ENCODE measurements around the gene GCN1.
"Not testable (repeated sequence)": the region's sequence is repeated elsewhere in the genome, so short reads cannot be mapped to it uniquely, and the experiment has no call there.

The GCN1 gene

DNA sequence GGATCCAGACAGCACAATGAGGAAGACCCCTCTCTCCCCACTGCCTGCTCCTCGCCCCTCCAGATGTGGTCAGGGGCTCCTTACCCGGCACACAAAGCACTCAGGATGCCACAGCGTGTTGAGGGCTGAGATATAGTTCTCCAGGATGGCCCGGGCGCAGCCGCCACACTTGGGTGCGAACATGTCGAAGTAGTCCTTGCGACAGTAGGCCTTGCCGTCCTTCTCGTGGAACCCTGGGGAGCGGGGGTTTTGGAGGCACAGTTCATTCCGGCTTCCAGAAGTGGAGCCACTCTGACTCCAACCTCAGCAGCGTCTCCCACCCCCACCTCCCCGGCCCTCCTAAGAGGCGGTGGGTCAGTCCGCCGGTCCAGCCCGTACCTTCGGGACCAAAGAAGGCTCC lies 19.2 kb upstream of the GCN1 start:
- peaks cover 5 to 15% of the 10 kb centered on the region in 2 donors for H3K4me1 ChIP-seq (ENCODE audit: control insufficient read depth in 2 of 2, insufficient read depth in 2 of 2, low read length in 2 of 2)
- no peaks in the 10 kb centered on the region for H3K9me3 ChIP-seq (ENCODE audit: control insufficient read depth in 2 of 2, low read length in 2 of 2)
- H3K4me3 ChIP-seq (ENCODE audit: low read length in 2 of 2), result no peak overlapping the region
- H3K27me3 ChIP-seq (ENCODE audit: control insufficient read depth in 2 of 2, insufficient read depth in 2 of 2, low read length in 2 of 2), result no peaks in the 10 kb centered on the region
- H3K27ac ChIP-seq (ENCODE audit: low read depth in 2 of 2, low read length in 2 of 2), result no peak overlapping the region
- peaks cover 27 to 52% of the 10 kb centered on the region in 2 donors for H3K36me3 ChIP-seq (ENCODE audit: control insufficient read depth in 2 of 2, insufficient read depth in 2 of 2, low read length in 2 of 2)
- H3K9ac ChIP-seq (ENCODE audit: low read depth in 1 of 2, low read length in 2 of 2), result no peak overlapping the region

GRCh38 chr12:120213182-120213581 lies 18.7 kb upstream of the GCN1 start:
- H3K27me3 ChIP-seq (ENCODE audit: control insufficient read depth in 2 of 2, insufficient read depth in 2 of 2, low read length in 2 of 2); H3K9me3 ChIP-seq (ENCODE audit: control insufficient read depth in 2 of 2, low read length in 2 of 2); H3K27ac ChIP-seq (ENCODE audit: low read depth in 2 of 2, low read length in 2 of 2); H3K9ac ChIP-seq (ENCODE audit: low read depth in 1 of 2, low read length in 2 of 2); H3K4me3 ChIP-seq (ENCODE audit: low read length in 2 of 2): not testable (repeated sequence)
- Histone ChIP-seq H3K36me3 (ENCODE audit: control insufficient read depth in 2 of 2, insufficient read depth in 2 of 2, low read length in 2 of 2) (peaks cover 25 to 48% of the 10 kb centered on the region in 2 donors), H3K4me1 (ENCODE audit: control insufficient read depth in 2 of 2, insufficient read depth in 2 of 2, low read length in 2 of 2) (peaks cover 5 to 15% of the 10 kb centered on the region in 2 donors)

- peaks cover 25 to 46% of the 10 kb centered on the region in 2 donors for H3K36me3 ChIP-seq (ENCODE audit: control insufficient read depth in 2 of 2, insufficient read depth in 2 of 2, low read length in 2 of 2)
- no peak overlapping the region for H3K4me3 ChIP-seq (ENCODE audit: low read length in 2 of 2)
- peaks cover 5 to 15% of the 10 kb centered on the region in 2 donors for H3K4me1 ChIP-seq (ENCODE audit: control insufficient read depth in 2 of 2, insufficient read depth in 2 of 2, low read length in 2 of 2)
- peak overlapping the region; percentile 71 to 73 for H3K27ac ChIP-seq (ENCODE audit: low read depth in 2 of 2, low read length in 2 of 2)
- no peaks in the 10 kb centered on the region for H3K9me3 ChIP-seq (ENCODE audit: control insufficient read depth in 2 of 2, low read length in 2 of 2)
- no peaks in the 10 kb centered on the region for H3K27me3 ChIP-seq (ENCODE audit: control insufficient read depth in 2 of 2, insufficient read depth in 2 of 2, low read length in 2 of 2)
- H3K9ac ChIP-seq (ENCODE audit: low read depth in 1 of 2, low read length in 2 of 2), result no peak overlapping the region
Measured at GRCh38 chr12:120212301-120212700, 17.8 kb upstream of the GCN1 start.

DNA sequence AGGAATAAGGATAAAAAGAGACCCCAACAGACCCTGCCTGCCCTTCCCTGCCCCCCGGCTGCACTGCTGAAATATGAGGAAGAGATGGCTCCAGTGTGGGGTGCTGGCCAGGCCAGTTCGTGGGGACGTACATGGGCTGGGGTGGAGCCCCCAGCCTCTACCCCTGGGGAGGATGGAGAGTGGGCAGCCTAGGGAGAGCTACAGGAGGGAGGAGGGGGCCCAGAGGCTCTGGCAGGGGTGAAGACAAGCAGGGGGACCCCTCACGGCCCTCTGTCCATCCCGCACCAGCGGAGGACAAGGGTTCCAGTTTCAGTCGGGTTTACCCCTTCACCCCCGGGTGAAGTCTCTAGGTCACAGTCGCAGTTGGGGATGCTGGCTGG lies 17.4 kb upstream of the GCN1 start:
- H3K36me3 ChIP-seq (ENCODE audit: control insufficient read depth in 2 of 2, insufficient read depth in 2 of 2, low read length in 2 of 2), result peaks cover 25 to 42% of the 10 kb centered on the region in 2 donors
- H3K27ac ChIP-seq (ENCODE audit: low read depth in 2 of 2, low read length in 2 of 2), result peak overlapping the region; percentile 71 to 73

GRCh38 chr12:120211243-120211903 lies 16.9 kb upstream of the GCN1 start:
- H3K27me3 ChIP-seq (ENCODE audit: control insufficient read depth in 2 of 2, insufficient read depth in 2 of 2, low read length in 2 of 2), result no peaks in the 10 kb centered on the region
- H3K9ac ChIP-seq (ENCODE audit: low read depth in 1 of 2, low read length in 2 of 2), result peak overlapping the region in 1 of 2 donors; percentile 18
- peak overlapping the region; percentile 71 to 73 for H3K27ac ChIP-seq (ENCODE audit: low read depth in 2 of 2, low read length in 2 of 2)
- H3K9me3 ChIP-seq (ENCODE audit: control insufficient read depth in 2 of 2, low read length in 2 of 2), result no peaks in the 10 kb centered on the region
- peaks cover 5 to 15% of the 10 kb centered on the region in 2 donors for H3K4me1 ChIP-seq (ENCODE audit: control insufficient read depth in 2 of 2, insufficient read depth in 2 of 2, low read length in 2 of 2)
- H3K36me3 ChIP-seq (ENCODE audit: control insufficient read depth in 2 of 2, insufficient read depth in 2 of 2, low read length in 2 of 2), result peaks cover 28 to 41% of the 10 kb centered on the region in 2 donors
- H3K4me3 ChIP-seq (ENCODE audit: low read length in 2 of 2), result no peak overlapping the region

More for the DNA sequence above, 17.4 kb upstream of the GCN1 start:
- Histone ChIP-seq H3K9ac (ENCODE audit: low read depth in 1 of 2, low read length in 2 of 2) (peak overlapping the region in 1 of 2 donors; percentile 18), H3K9me3 (ENCODE audit: control insufficient read depth in 2 of 2, low read length in 2 of 2) (no peaks in the 10 kb centered on the region), H3K27me3 (ENCODE audit: control insufficient read depth in 2 of 2, insufficient read depth in 2 of 2, low read length in 2 of 2) (no peaks in the 10 kb centered on the region), H3K4me3 (ENCODE audit: low read length in 2 of 2) (no peak overlapping the region), H3K4me1 (ENCODE audit: control insufficient read depth in 2 of 2, insufficient read depth in 2 of 2, low read length in 2 of 2) (peaks cover 5 to 15% of the 10 kb centered on the region in 2 donors)

DNA sequence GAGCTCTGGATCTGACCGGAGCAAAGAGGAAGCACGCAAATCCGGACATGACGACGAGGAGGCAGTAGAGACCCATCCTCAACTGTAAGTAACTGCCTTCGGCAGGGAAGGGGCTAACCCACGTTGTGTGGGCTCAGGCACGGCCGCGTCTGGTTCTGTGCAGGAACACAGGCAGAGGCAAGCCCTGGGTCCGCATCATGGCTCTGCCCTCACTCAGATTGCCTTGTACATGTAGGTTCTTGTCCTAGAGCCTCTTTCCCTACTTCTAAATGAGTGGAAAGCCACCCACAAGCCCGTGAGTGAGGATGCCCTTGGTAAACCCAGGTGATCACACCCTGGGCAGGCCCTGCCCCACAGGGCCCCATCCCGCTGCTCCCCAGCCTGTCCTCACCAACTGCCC lies 15.3 kb upstream of the GCN1 start:
- Histone ChIP-seq H3K36me3 (ENCODE audit: control insufficient read depth in 2 of 2, insufficient read depth in 2 of 2, low read length in 2 of 2) (peaks cover 27 to 34% of the 10 kb centered on the region in 2 donors), H3K9me3 (ENCODE audit: control insufficient read depth in 2 of 2, low read length in 2 of 2) (no peaks in the 10 kb centered on the region), H3K9ac (ENCODE audit: low read depth in 1 of 2, low read length in 2 of 2) (no peak overlapping the region), H3K27ac (ENCODE audit: low read depth in 2 of 2, low read length in 2 of 2) (no peak overlapping the region), H3K4me3 (ENCODE audit: low read length in 2 of 2) (no peak overlapping the region), H3K4me1 (ENCODE audit: control insufficient read depth in 2 of 2, insufficient read depth in 2 of 2, low read length in 2 of 2) (peaks cover 5 to 15% of the 10 kb centered on the region in 2 donors), H3K27me3 (ENCODE audit: control insufficient read depth in 2 of 2, insufficient read depth in 2 of 2, low read length in 2 of 2) (no peaks in the 10 kb centered on the region)

- no peak overlapping the region for H3K9ac ChIP-seq (ENCODE audit: low read depth in 1 of 2, low read length in 2 of 2)
- no peak overlapping the region for H3K27ac ChIP-seq (ENCODE audit: low read depth in 2 of 2, low read length in 2 of 2)
- H3K9me3 ChIP-seq (ENCODE audit: control insufficient read depth in 2 of 2, low read length in 2 of 2), result no peaks in the 10 kb centered on the region
- H3K4me3 ChIP-seq (ENCODE audit: low read length in 2 of 2), result no peak overlapping the region
- peaks cover 5 to 14% of the 10 kb centered on the region in 2 donors for H3K4me1 ChIP-seq (ENCODE audit: control insufficient read depth in 2 of 2, insufficient read depth in 2 of 2, low read length in 2 of 2)
- H3K36me3 ChIP-seq (ENCODE audit: control insufficient read depth in 2 of 2, insufficient read depth in 2 of 2, low read length in 2 of 2), result peaks cover 6 to 10% of the 10 kb centered on the region in 2 donors
- H3K27me3 ChIP-seq (ENCODE audit: control insufficient read depth in 2 of 2, insufficient read depth in 2 of 2, low read length in 2 of 2), result no peaks in the 10 kb centered on the region
Measured at GRCh38 chr12:120207227-120207626, 12.7 kb upstream of the GCN1 start.

DNA sequence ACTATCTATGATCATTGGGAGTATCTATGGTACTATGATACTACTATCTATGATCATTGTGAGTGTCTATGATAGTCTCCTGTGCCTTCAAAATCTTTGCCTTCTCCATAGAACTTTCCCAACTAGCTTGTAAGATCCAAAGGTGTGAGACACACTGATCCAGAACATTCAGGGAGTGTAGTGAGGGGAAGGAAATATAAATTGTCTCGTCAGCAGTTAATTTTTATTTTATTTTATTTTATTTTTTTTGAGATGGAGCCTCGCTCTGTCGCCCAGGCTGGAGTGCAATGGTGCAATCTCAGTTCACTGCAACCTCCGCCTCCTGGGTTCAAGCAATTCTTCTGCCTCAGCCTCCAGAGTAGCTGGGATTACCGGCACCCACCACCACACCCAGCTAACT lies 12.3 kb upstream of the GCN1 start:
- not testable (repeated sequence) for H3K9ac ChIP-seq (ENCODE audit: low read depth in 1 of 2, low read length in 2 of 2); H3K36me3 ChIP-seq (ENCODE audit: control insufficient read depth in 2 of 2, insufficient read depth in 2 of 2, low read length in 2 of 2); H3K27ac ChIP-seq (ENCODE audit: low read depth in 2 of 2, low read length in 2 of 2); H3K27me3 ChIP-seq (ENCODE audit: control insufficient read depth in 2 of 2, insufficient read depth in 2 of 2, low read length in 2 of 2); H3K9me3 ChIP-seq (ENCODE audit: control insufficient read depth in 2 of 2, low read length in 2 of 2); H3K4me3 ChIP-seq (ENCODE audit: low read length in 2 of 2); H3K4me1 ChIP-seq (ENCODE audit: control insufficient read depth in 2 of 2, insufficient read depth in 2 of 2, low read length in 2 of 2)

DNA sequence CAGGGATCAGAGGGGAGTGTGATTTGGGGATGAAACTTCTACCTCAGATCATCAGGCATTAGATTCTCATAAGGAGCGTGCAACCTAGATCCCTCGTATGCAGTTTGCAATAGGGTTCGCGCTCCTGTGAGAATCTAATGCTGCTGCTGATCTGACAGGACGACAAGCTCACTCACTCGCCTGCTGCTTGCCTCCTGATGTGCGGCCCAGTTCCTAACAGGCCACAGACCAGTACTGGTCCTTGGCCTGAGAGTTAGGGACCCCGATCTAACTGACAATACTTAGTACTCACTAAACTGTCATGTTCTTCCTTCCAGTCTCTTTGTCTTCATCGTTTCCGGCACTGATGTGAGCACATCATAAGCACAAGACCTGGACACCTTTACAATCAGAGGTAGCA lies 11.7 kb upstream of the GCN1 start:
- Histone ChIP-seq H3K4me3 (ENCODE audit: low read length in 2 of 2) (no peak overlapping the region), H3K9me3 (ENCODE audit: control insufficient read depth in 2 of 2, low read length in 2 of 2) (no peaks in the 10 kb centered on the region), H3K27me3 (ENCODE audit: control insufficient read depth in 2 of 2, insufficient read depth in 2 of 2, low read length in 2 of 2) (no peaks in the 10 kb centered on the region), H3K36me3 (ENCODE audit: control insufficient read depth in 2 of 2, insufficient read depth in 2 of 2, low read length in 2 of 2) (peaks cover 4 to 5% of the 10 kb centered on the region in 2 donors), H3K9ac (ENCODE audit: low read depth in 1 of 2, low read length in 2 of 2) (no peak overlapping the region), H3K27ac (ENCODE audit: low read depth in 2 of 2, low read length in 2 of 2) (no peak overlapping the region), H3K4me1 (ENCODE audit: control insufficient read depth in 2 of 2, insufficient read depth in 2 of 2, low read length in 2 of 2) (peaks cover 5% of the 10 kb centered on the region in 2 donors)

- Histone ChIP-seq H3K9ac (ENCODE audit: low read depth in 1 of 2, low read length in 2 of 2) (no peak overlapping the region), H3K9me3 (ENCODE audit: control insufficient read depth in 2 of 2, low read length in 2 of 2) (no peaks in the 10 kb centered on the region), H3K4me1 (ENCODE audit: control insufficient read depth in 2 of 2, insufficient read depth in 2 of 2, low read length in 2 of 2) (peaks cover 9 to 11% of the 10 kb centered on the region in 2 donors), H3K27me3 (ENCODE audit: control insufficient read depth in 2 of 2, insufficient read depth in 2 of 2, low read length in 2 of 2) (no peaks in the 10 kb centered on the region), H3K4me3 (ENCODE audit: low read length in 2 of 2) (no peak overlapping the region), H3K36me3 (ENCODE audit: control insufficient read depth in 2 of 2, insufficient read depth in 2 of 2, low read length in 2 of 2) (peaks cover 5 to 8% of the 10 kb centered on the region in 2 donors), H3K27ac (ENCODE audit: low read depth in 2 of 2, low read length in 2 of 2) (no peak overlapping the region)
Measured at GRCh38 chr12:120204171-120204570, 9.7 kb upstream of the GCN1 start.

Measured in mucosa of rectum (tissue), 2 donors.